ENCODE results near the gene SMIM10.

DNA sequence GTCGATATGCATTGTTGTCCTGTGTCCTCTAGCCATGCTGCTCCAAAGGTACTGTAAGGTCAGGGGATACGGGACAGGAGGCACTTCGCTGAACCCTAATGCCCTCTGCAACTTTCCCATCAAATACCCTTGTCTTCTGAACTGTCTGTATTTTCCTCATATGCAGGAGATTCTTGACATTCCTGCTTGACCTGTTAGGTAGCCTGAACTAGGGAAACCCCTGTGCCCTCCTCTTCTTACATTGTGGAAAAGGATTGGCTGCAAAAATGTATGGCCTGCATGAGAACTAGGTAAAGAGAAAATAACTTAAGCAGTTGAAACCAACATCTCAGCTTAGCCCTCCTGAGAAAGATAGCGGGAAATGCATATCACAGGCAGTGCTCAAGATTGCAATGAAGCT lies 20.1 kb downstream of the SMIM10 start:
- TF ChIP-seq CTCF (IDR thresholded peaks at IDR 0.05; ENCODE audit: borderline replicate concordance, extremely low read depth, low read length, poor library complexity, severe bottlenecking), result no peak
- no peak for TF ChIP-seq EZH2 (IDR thresholded peaks at IDR 0.05; ENCODE audit: borderline replicate concordance, low read depth, low read length, severe bottlenecking)
